ENCODE measurements around the gene SMIM20.

GRCh38 chr4:25965629-25966028 lies 51.6 kb downstream of the SMIM20 start:
- TF ChIP-seq CTCF (IDR thresholded peaks at IDR 0.05 in 8 of 11, conservative IDR thresholded peaks at IDR 0.05 in 3 of 11) (no peak), POLR2A (IDR thresholded peaks at IDR 0.05) (no peak)

Measured in spleen (tissue), 7 donors.